ENCODE measurements around the gene AGA.
A peak's percentile ranks its signal among the peaks of the same experiment; 100 is the strongest.

AGA gene

GRCh38 chr4:177441803-177442622, at the start of gene AGA:
TSS of gene AGA (minus strand) at chr4:177442437. CDS start at chr4:177442375, 62 bp downstream.
- peak; percentile 65 for DNase-seq

- DNase-seq, result no peak
Observed at GRCh38 chr4:177492022-177492421, 49.8 kb upstream of the AGA start.

GRCh38 chr4:177490769-177491168, 48.5 kb upstream of the AGA start:
- no peak for DNase-seq

- DNase-seq, result no peak
Observed at GRCh38 chr4:177489471-177490246, 47.4 kb upstream of the AGA start.

- no peak for DNase-seq
Observed at GRCh38 chr4:177487977-177488376, 45.7 kb upstream of the AGA start.

- DNase-seq, result no peak
Observed at GRCh38 chr4:177485528-177485927, 43.3 kb upstream of the AGA start.

GRCh38 chr4:177484613-177485021, 42.4 kb upstream of the AGA start:
- no peak for DNase-seq

GRCh38 chr4:177483760-177484159, 41.5 kb upstream of the AGA start:
- no peak for DNase-seq

- DNase-seq, result no peak
Observed at GRCh38 chr4:177483271-177483670, 41.0 kb upstream of the AGA start.

GRCh38 chr4:177482367-177482766, 40.1 kb upstream of the AGA start:
- no peak for DNase-seq

- DNase-seq, result no peak
Observed at GRCh38 chr4:177480795-177481194, 38.6 kb upstream of the AGA start.

GRCh38 chr4:177479063-177479462, 36.8 kb upstream of the AGA start:
- DNase-seq, result no peak

GRCh38 chr4:177478496-177478895, 36.3 kb upstream of the AGA start:
- no peak for DNase-seq

- DNase-seq, result no peak
Observed at GRCh38 chr4:177473991-177474390, 31.8 kb upstream of the AGA start.

- DNase-seq, result no peak
Observed at GRCh38 chr4:177464026-177464425, 21.8 kb upstream of the AGA start.

- no peak for DNase-seq
Observed at GRCh38 chr4:177461606-177462005, 19.4 kb upstream of the AGA start.

GRCh38 chr4:177460460-177460859, 18.2 kb upstream of the AGA start:
- DNase-seq, result no peak

GRCh38 chr4:177455561-177455970, 13.3 kb upstream of the AGA start:
- DNase-seq, result peak; percentile 2

- no peak for DNase-seq
Observed at GRCh38 chr4:177453116-177453515, 10.9 kb upstream of the AGA start.

GRCh38 chr4:177451108-177451500, 8.9 kb upstream of the AGA start:
- no peak for DNase-seq

GRCh38 chr4:177450426-177451107, 8.3 kb upstream of the AGA start:
- no peak for DNase-seq

- no peak for DNase-seq
Observed at GRCh38 chr4:177448850-177449249, 6.6 kb upstream of the AGA start.

- no peak for DNase-seq
Observed at GRCh38 chr4:177447417-177448004, 5.3 kb upstream of the AGA start.
